GM12801 (cell line): ENCODE results near the gene CD55.

Experiments
- TF ChIP-seq, protein P1 (sequence below): IDR thresholded peaks from one replicate; pipeline ENCODE4 v1.5.1; 2011; ENCODE audit warnings: control low read depth; ENCODE audit not compliant: insufficient read length; ENCODE audit errors: extremely low read depth

CD55 gene

DNA sequence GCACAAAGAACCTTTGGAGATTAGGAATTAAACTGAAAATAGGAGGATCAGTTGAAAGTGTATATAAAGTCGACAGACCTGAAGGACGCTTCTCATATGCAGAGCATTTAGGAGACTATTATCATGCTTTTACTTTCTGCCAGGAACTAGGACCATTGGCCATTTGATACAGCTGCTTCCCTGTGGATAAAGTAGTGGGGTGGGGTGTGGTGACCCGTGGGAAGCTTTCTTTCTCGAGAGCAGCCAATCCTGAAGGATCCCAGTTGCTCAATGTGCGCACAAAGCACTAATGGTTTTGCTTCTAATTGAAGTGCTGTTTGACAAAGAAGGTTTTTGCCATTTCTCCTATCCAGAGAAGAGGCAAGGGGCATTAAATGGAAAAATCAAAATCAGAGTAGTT is 14.9 kb upstream of the CD55 start:
- TF ChIP-seq, protein P1, sequence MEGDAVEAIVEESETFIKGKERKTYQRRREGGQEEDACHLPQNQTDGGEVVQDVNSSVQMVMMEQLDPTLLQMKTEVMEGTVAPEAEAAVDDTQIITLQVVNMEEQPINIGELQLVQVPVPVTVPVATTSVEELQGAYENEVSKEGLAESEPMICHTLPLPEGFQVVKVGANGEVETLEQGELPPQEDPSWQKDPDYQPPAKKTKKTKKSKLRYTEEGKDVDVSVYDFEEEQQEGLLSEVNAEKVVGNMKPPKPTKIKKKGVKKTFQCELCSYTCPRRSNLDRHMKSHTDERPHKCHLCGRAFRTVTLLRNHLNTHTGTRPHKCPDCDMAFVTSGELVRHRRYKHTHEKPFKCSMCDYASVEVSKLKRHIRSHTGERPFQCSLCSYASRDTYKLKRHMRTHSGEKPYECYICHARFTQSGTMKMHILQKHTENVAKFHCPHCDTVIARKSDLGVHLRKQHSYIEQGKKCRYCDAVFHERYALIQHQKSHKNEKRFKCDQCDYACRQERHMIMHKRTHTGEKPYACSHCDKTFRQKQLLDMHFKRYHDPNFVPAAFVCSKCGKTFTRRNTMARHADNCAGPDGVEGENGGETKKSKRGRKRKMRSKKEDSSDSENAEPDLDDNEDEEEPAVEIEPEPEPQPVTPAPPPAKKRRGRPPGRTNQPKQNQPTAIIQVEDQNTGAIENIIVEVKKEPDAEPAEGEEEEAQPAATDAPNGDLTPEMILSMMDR: no peak

DNA sequence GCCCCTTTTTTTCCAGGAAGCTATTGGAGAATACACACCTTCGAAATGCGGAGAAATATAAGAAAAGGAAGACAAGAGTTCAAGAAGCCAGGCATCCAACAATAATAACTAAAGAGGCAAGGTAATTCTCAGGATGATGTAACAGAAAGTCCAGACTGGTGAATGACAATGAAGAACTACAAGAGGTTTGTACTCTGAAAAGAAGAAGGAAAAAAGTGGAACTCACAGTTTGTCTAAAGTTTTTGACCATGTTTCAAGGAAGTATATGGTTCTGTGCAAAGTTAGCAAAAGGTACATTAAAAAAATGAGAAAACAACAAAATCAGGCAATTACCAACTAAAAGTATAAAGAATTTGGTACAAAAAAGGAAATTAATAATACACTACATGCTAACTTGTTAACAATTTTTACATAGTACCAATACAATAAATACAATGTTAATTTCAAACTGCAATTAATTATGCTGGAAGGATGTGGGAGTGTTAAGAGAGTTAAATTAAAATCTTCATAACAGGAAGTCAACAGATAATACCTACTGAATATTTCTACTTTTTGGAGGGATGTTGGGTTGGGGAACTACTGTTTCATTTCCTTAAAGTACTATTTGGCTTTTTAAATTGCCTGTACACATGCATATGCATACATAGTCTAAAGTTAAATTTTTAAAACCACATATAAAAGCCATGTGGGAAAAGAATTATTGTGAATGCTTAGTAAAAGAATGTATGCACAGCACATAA is 12.9 kb upstream of the CD55 start:
- TF ChIP-seq, protein P1: no peak

DNA sequence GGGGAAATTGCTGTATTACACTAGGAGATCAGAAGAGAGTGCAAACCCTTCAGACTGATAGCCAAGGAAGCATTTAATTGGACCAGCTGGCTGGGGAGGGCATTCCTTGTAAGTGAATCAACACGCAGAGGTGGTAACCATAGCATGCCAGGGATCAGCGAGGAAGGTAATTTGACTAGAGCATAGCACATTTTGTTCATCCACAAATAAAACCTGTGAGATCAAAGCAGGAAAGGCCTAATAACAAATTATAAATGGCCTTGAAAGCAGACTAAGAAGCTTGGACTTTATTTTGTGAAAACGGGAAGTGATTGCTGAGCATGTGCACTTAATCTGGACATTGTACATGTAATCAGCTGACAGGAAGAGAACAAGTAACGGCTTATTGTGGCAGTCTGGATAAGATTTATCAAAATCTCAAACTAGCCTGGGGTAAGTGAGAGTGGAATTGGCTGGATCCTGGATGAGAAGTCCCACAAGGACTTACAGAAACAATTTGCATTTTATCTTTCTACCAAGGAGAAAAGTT is 11.7 kb upstream of the CD55 start:
- TF ChIP-seq, protein P1: no peak

DNA sequence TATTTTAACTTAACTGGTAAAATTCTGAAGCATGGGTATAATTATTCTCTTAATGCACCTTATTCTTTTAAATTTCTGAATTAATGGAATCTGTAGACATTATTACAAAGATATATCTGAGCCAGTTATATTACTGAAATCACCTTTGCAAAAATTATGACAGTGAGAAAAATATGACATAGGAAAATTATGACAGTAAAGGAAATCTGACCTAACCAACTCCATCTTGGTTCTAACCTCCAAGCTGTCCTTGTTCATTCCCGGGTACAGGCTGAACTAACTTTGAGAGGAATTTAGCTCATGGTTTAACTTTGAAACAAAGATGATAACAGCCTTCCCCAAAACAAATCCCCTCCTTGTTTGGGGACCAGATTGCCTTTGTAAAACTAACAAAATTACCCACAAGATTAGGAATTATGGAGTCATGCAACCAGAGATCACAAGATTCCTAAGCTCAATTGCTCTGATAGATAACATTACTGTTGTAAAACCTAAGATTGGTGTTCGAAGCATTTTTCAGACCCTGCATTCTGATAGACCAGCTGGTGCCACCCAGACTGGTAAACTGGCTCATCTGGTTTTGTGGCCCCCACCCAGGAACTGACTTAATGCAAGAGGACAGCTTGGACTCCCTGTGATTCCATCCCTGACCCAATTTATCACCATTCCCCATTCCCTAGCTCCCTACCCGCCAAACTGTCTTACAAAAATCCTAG is 9.4 kb upstream of the CD55 start:
- TF ChIP-seq, protein P1: no peak

DNA sequence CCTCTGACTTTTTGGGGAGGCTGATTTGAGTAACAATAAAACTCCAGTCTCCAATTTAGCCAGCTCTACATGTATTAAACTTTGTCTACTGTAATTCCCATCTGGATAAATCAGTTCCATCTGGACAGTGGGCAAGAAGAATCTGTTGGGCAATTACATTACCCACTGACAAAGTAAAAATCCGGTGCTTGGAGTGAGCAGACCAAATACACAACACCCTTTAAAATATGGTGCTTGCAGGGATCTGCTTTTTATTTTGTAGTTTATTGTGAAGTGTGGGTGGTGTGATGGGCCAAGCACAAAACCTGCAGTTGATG is 8.9 kb upstream of the CD55 start:
- TF ChIP-seq, protein P1: no peak

DNA sequence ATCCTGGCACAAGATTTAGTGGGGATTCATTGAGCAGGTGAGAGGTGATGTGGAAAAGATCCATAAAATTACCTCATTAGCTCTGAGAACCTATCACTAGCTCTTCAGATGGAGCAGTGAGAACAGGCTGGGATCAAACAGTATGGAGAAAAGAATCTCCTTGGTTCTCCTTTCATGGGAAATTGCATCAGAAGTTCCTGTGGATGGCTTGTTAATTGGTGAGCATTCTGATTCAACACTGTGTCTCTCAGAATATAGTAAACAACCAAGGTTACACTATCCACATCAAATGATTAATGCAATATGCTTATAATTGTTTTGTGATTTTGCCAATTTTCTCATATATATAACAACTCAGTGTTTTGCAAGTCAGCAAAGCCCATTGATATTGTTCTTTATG is 8.3 kb upstream of the CD55 start:
- TF ChIP-seq, protein P1: no peak

DNA sequence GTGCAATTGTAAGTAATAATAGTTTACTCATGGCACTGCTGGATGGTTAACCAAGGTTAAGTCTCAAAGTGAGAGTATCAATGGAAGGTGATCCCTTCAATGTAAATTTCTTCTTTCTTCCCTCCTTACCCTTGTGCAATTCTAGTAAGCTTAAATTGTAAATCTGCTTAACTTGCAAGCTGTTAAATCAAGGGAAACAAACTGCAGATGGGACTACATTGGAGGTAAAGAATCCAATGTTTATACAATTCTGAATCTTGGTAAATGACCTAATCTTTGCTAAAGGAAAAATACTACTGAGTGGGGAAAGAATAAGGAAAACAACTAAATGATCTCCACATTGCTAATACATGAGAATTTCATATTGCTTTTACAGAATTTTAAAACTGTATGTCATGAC is 6.7 kb upstream of the CD55 start:
- TF ChIP-seq, protein P1: no peak
